Body of pancreas (tissue), 4 donors: Measurements from ENCODE around the gene SPDYE3.

Source experiments
- POLR2A ChIP-seq, 3 donors: fragments of 450-650 bp; IDR thresholded peaks; one replicate each; pipeline ENCODE4 v1.6.1; 2016; ENCODE audit warnings: antibody characterized with exemption in 3 of 3, mild to moderate bottlenecking in 2 of 3
- TF ChIP-seq, protein P1 (sequence below), 7 experiments: fragments of 450-650 bp in 4 of 7; fragments of 200-600 bp in 3 of 7; sonication (generic) in 3 of 7; IDR thresholded peaks; one replicate each; pipeline ENCODE4 v1.5.1; 2016 to 2019; ENCODE audit warnings: antibody characterized with exemption in 7 of 7

GRCh38 chr7:100370303-100370702 is 62.8 kb downstream of the SPDYE3 start:
- TF ChIP-seq, protein P1, sequence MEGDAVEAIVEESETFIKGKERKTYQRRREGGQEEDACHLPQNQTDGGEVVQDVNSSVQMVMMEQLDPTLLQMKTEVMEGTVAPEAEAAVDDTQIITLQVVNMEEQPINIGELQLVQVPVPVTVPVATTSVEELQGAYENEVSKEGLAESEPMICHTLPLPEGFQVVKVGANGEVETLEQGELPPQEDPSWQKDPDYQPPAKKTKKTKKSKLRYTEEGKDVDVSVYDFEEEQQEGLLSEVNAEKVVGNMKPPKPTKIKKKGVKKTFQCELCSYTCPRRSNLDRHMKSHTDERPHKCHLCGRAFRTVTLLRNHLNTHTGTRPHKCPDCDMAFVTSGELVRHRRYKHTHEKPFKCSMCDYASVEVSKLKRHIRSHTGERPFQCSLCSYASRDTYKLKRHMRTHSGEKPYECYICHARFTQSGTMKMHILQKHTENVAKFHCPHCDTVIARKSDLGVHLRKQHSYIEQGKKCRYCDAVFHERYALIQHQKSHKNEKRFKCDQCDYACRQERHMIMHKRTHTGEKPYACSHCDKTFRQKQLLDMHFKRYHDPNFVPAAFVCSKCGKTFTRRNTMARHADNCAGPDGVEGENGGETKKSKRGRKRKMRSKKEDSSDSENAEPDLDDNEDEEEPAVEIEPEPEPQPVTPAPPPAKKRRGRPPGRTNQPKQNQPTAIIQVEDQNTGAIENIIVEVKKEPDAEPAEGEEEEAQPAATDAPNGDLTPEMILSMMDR (IDR thresholded peaks at IDR 0.05): no peak
- TF ChIP-seq POLR2A (IDR thresholded peaks at IDR 0.05): no peak
